ENCODE data around the gene NPIPA1. TPM values are rescaled to one million over a fixed set of nuclear protein-coding genes. Genes with fewer than 3 reads are reported as not detected.
"Not testable (repeated sequence)": the region's sequence is repeated elsewhere in the genome, so short reads cannot be mapped to it uniquely, and the experiment has no call there.

NPIPA1 gene
- total RNA-seq, 2 experiments from 2014 or later, result 104 to 112 TPM

GRCh38 chr16:14957576-14958322, 20.5 kb downstream of the NPIPA1 start:
- Mint-ChIP-seq H3K9me3 (no peaks in the 10 kb centered on the region), H3K27ac (no peak overlapping the region), H3K4me1 (no peaks in the 10 kb centered on the region), H3K36me3 (ENCODE audit: low read depth) (no peaks in the 10 kb centered on the region), H3K27me3 (peaks cover 6% of the 10 kb centered on the region), H3K4me3 (no peak overlapping the region)
- POLR2A ChIA-PET, result no interaction called here
- DNase-seq, result no peak
- CTCF ChIA-PET, result no interaction called here

DNA sequence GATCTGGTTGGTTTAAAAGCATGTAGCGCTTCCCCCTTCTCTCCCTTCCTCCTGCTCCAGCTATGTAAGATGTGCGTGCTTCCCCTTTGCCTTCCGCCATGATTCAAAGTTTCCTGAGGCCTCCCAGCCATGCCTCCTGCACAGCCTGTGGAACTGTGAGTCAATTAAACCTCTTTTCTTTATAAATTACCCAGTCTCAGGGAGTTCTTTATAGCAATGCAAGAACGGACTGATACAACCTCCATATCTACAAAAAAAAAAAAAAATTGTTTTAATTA, 21.0 kb downstream of the NPIPA1 start:
- POLR2A ChIA-PET, result no interaction called here
- no peaks in the 10 kb centered on the region for H3K36me3 Mint-ChIP-seq (ENCODE audit: low read depth)
- peaks cover 8% of the 10 kb centered on the region for H3K27me3 Mint-ChIP-seq
- no peak overlapping the region for H3K4me3 Mint-ChIP-seq
- peaks cover 2% of the 10 kb centered on the region for H3K9me3 Mint-ChIP-seq
- CTCF ChIA-PET, result no interaction called here
- no peak for DNase-seq
- no peaks in the 10 kb centered on the region for H3K4me1 Mint-ChIP-seq
- no peak overlapping the region for H3K27ac Mint-ChIP-seq

DNA sequence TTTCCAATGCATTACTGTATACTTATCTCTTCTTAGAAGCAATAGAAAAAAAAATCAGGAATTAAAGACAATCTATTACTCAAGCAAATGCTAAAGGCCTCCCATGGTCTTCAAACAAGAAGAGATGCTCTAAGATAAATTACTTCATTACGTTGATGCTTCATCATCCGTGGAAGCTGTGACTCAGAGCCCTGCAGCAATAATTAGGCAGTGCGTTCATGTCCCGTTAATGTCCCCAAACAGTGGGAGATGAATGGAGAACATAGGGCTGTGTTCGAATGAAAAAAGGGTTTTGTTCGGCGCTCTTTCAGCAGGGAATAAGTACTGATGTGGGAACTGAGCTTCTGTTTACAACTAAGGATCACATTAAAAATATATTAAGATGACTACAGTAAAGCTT, 21.7 kb downstream of the NPIPA1 start:
- CTCF ChIA-PET, result no interaction called here
- H3K4me1 Mint-ChIP-seq, result no peaks in the 10 kb centered on the region
- H3K4me3 Mint-ChIP-seq, result no peak overlapping the region
- H3K9me3 Mint-ChIP-seq, result peaks cover 2% of the 10 kb centered on the region
- no peak overlapping the region for H3K27ac Mint-ChIP-seq
- H3K36me3 Mint-ChIP-seq (ENCODE audit: low read depth), result no peaks in the 10 kb centered on the region
- POLR2A ChIA-PET, result no interaction called here
- peaks cover 12% of the 10 kb centered on the region for H3K27me3 Mint-ChIP-seq
- DNase-seq, result no peak

DNA sequence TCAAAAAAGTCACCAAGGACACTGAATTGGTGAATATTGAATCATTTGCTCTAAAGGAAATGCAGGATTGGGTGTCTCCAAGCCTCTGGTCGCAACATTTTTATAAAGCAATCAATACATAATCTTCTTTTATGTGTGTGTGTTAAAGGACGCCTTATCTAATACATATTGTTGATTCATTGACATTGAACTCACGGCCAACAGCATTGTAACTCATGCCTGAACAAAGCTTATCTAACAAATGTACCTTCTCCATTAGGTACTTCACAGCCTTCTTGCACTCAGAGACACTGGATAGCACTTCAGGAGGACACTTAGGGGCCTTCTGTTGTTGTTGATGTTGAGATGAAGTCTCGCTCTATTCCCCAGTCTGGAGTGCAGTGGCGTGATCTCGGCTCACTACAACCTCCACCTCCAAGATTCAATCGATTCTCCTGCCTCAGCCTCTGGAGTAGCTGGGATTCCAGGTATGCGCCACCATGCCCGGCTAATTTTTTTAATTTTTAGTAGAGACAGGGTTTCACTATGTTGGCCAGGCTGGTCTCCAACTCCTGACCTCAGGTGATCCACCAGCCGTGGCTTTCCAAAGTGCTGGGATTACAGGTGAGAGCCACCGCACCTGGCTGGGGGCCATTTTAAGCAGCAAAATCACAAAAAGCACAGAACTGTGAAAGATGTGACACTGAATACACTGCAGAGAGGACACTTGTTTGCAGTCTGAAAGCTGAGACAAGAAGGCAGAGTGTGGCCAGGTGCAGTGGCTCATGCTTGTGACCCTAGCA, 24.4 kb downstream of the NPIPA1 start:
- Mint-ChIP-seq H3K9me3 (peaks cover 2% of the 10 kb centered on the region), H3K27ac (no peak overlapping the region), H3K4me1 (no peaks in the 10 kb centered on the region), H3K4me3 (no peak overlapping the region), H3K36me3 (ENCODE audit: low read depth) (no peaks in the 10 kb centered on the region), H3K27me3 (peaks cover 13% of the 10 kb centered on the region)
- DNase-seq, result no peak
- ChIA-PET POLR2A (no interaction called here), CTCF (interaction anchor here (0.5 kb wide), 1 partner anchor 318 kb away, joined by 3 read pairs; no protein-coding TSS in a partner anchor)

DNA sequence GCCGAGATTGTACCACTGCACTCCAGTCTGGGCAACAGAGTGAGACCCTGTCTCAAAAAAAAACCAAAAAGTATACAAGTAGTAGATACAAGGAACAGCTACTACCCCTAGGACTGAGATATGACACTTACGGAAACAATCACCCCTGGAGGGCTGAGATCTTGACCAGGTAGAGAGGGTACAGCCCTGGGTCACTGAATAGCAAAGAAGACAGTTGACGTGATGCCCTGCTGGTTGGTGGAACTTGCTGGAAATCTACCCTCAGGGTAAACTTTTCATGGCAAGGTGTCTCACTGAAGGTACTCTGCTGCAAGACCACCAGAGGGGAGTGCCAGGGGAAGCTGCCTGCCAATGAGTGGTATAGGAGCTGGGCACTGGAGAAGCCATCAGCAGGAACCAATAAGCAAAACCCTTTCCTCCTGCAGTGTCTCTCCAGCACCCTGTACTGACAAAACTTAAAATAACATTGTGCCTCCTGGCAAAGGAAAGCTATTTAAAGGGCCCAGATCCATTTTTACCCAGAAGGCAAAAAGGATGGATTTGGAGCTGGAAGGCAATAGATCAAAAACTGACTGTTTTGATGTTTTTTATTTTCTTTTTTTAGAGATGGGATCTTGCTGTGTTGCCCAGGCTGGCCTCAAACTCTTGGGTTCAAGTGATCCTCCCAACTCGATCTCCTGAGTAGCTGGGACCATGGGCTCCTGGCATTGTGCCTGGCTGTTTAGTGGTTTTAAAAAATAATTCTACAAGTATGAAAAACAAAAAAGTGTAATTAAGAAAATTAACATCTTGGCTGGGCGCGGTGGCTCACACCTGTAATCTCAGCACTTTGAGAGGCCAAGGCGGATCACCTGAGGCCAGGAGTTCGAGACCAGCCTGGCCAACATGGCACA, 26.3 kb downstream of the NPIPA1 start:
- Mint-ChIP-seq H3K4me1 (no peaks in the 10 kb centered on the region), H3K4me3 (no peak overlapping the region), H3K36me3 (ENCODE audit: low read depth) (no peaks in the 10 kb centered on the region), H3K27me3 (peaks cover 12% of the 10 kb centered on the region), H3K9me3 (peaks cover 2% of the 10 kb centered on the region), H3K27ac (no peak overlapping the region)
- ChIA-PET POLR2A (no interaction called here), CTCF (interaction anchor here (0.7 to 1.4 kb wide), 2 partner anchors 12 to 110 kb away, joined by 3 to 4 read pairs; partner anchors contain the start of gene PDXDC1)
- no peak for DNase-seq

DNA sequence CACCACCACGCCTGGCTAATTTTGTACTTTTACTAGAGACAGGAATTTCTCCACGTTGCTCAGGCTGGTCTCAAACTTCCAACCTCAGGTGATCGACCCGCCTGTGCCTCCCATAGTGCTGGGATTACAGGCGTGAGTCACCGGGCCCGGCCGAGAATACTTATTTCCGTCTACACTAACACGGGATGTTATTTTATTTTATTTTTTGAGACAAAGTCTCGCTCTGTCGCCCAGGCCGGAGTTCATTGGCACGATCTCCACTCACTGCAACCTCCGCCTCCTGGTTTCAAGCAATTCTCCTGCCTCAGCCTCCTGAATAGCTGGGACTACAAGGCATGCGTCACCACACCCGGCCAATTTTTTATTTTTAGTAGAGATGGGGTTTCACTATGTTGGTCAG, 28.1 kb downstream of the NPIPA1 start:
- DNase-seq, result no peak
- Mint-ChIP-seq H3K4me3 (no peak overlapping the region), H3K27me3 (peaks cover 12% of the 10 kb centered on the region), H3K27ac (no peak overlapping the region), H3K36me3 (ENCODE audit: low read depth) (no peaks in the 10 kb centered on the region), H3K9me3 (peaks cover 2% of the 10 kb centered on the region), H3K4me1 (no peaks in the 10 kb centered on the region)
- ChIA-PET CTCF (no interaction called here), POLR2A (no interaction called here)

GRCh38 chr16:14969795-14970194, 32.6 kb downstream of the NPIPA1 start:
- POLR2A ChIA-PET; H3K36me3 Mint-ChIP-seq (ENCODE audit: low read depth); H3K4me1 Mint-ChIP-seq: not testable (repeated sequence)

GRCh38 chr16:14971621-14972228, 34.5 kb downstream of the NPIPA1 start:
- H3K27me3 Mint-ChIP-seq; H3K4me3 Mint-ChIP-seq; H3K36me3 Mint-ChIP-seq (ENCODE audit: low read depth); CTCF ChIA-PET; POLR2A ChIA-PET; H3K27ac Mint-ChIP-seq; H3K9me3 Mint-ChIP-seq; DNase-seq: not testable (repeated sequence)
- H3K4me1 Mint-ChIP-seq, result peaks cover 12% of the 10 kb centered on the region

More at GRCh38 chr16:14969795-14970194, 32.6 kb downstream of the NPIPA1 start:
- H3K4me3 Mint-ChIP-seq, H3K27me3 Mint-ChIP-seq, H3K27ac Mint-ChIP-seq, CTCF ChIA-PET, H3K9me3 Mint-ChIP-seq, DNase-seq: not testable (repeated sequence)

GRCh38 chr16:14973785-14974322, 36.6 kb downstream of the NPIPA1 start:
- H3K27ac Mint-ChIP-seq; H3K36me3 Mint-ChIP-seq (ENCODE audit: low read depth); CTCF ChIA-PET; DNase-seq; POLR2A ChIA-PET; H3K9me3 Mint-ChIP-seq; H3K27me3 Mint-ChIP-seq: not testable (repeated sequence)
- peak overlapping the region; percentile 87 for H3K4me3 Mint-ChIP-seq
- peaks cover 14% of the 10 kb centered on the region for H3K4me1 Mint-ChIP-seq

GRCh38 chr16:14974331-14974655, 37.0 kb downstream of the NPIPA1 start:
- Mint-ChIP-seq H3K4me3 (peak overlapping the region; percentile 87), H3K4me1 (peaks cover 14% of the 10 kb centered on the region), H3K27ac (peak overlapping the region; percentile 89)
- H3K27me3 Mint-ChIP-seq; DNase-seq; H3K36me3 Mint-ChIP-seq (ENCODE audit: low read depth); H3K9me3 Mint-ChIP-seq; POLR2A ChIA-PET: not testable (repeated sequence)
- CTCF ChIA-PET, result interaction anchor here (1.4 kb wide), 1 partner anchor 11 kb away, joined by 4 read pairs; no protein-coding TSS in a partner anchor

- Mint-ChIP-seq H3K4me1 (peaks cover 14% of the 10 kb centered on the region), H3K4me3 (peak within 1 kb of the TSS; percentile 87), H3K27ac (peak within 1 kb of the TSS; percentile 89)
- H3K9me3 Mint-ChIP-seq; H3K36me3 Mint-ChIP-seq (ENCODE audit: low read depth); H3K27me3 Mint-ChIP-seq; POLR2A ChIA-PET: not testable (repeated sequence)
- peak; percentile 97 for DNase-seq
- CTCF ChIA-PET, result interaction anchor here (1.4 kb wide), 1 partner anchor 12 kb away, joined by 4 read pairs; no protein-coding TSS in a partner anchor
Observed at GRCh38 chr16:14974656-14975417, 37.6 kb downstream of the NPIPA1 start, which contains the start of gene PDXDC1. PDXDC1 (plus strand) TSS chr16:14975026; CDS start chr16:14975200, 174 bp downstream.
